Immature natural killer cell (primary cell): ENCODE results near the gene ASPHD1. TPM values are rescaled to one million over a fixed set of nuclear protein-coding genes. Genes with fewer than 3 reads are reported as not detected.
"Not testable (repeated sequence)": the region's sequence is repeated elsewhere in the genome, so short reads cannot be mapped to it uniquely, and the experiment has no call there.

ENCODE experiments used
- DNase-seq, 3 donors: peaks; one replicate each; pipeline ENCODE4 v3.0.0; 2022; ENCODE audit warnings: mixed read lengths in 1 of 3
- H3K27ac Mint-ChIP-seq, 6 donors: one replicate each; pipeline ENCODE4 v1.8.0; 2020; ENCODE audit warnings: mixed read lengths in 6 of 6, mild to moderate bottlenecking in 5 of 6, inconsistent platforms in 4 of 6, moderate library complexity in 3 of 6
- H3K27me3 Mint-ChIP-seq, 3 donors: one replicate each; pipeline ENCODE4 v1.8.0; 2020 to 2021; ENCODE audit warnings: low read depth in 3 of 3, mild to moderate bottlenecking in 3 of 3, mixed read lengths in 3 of 3, moderate library complexity in 3 of 3, inconsistent platforms in 1 of 3
- H3K36me3 Mint-ChIP-seq, 3 donors: one replicate each; pipeline ENCODE4 v1.8.0; 2020; ENCODE audit warnings: mixed read lengths in 3 of 3, inconsistent platforms in 2 of 3, mild to moderate bottlenecking in 2 of 3
- H3K4me1 Mint-ChIP-seq, 2 donors: one replicate each; pipeline ENCODE4 v1.8.0; 2020; ENCODE audit warnings: inconsistent platforms in 2 of 2, mild to moderate bottlenecking in 2 of 2, mixed read lengths in 2 of 2, moderate library complexity in 1 of 2
- H3K4me3 Mint-ChIP-seq, 5 donors: one replicate each; pipeline ENCODE4 v1.8.0; 2020; ENCODE audit warnings: mild to moderate bottlenecking in 5 of 5, mixed read lengths in 5 of 5, inconsistent platforms in 3 of 5, moderate library complexity in 3 of 5
- H3K9me3 Mint-ChIP-seq, 6 donors: one replicate each; pipeline ENCODE4 v1.8.0; 2020; ENCODE audit warnings: mild to moderate bottlenecking in 6 of 6, mixed read lengths in 6 of 6, inconsistent platforms in 4 of 6, moderate library complexity in 3 of 6
- polyA plus RNA-seq, 3 donors: library from polyadenylated mRNA; unstranded; fragments of 300-500 nt; fragmentation: Illumina TruSeq; gene quantifications; one replicate each; pipeline ENCODE4 v1.2.3, GENCODE V29; 2021

Gene ASPHD1
- polyA plus RNA-seq, 3 donors from 2014 or later, result not detected

DNA sequence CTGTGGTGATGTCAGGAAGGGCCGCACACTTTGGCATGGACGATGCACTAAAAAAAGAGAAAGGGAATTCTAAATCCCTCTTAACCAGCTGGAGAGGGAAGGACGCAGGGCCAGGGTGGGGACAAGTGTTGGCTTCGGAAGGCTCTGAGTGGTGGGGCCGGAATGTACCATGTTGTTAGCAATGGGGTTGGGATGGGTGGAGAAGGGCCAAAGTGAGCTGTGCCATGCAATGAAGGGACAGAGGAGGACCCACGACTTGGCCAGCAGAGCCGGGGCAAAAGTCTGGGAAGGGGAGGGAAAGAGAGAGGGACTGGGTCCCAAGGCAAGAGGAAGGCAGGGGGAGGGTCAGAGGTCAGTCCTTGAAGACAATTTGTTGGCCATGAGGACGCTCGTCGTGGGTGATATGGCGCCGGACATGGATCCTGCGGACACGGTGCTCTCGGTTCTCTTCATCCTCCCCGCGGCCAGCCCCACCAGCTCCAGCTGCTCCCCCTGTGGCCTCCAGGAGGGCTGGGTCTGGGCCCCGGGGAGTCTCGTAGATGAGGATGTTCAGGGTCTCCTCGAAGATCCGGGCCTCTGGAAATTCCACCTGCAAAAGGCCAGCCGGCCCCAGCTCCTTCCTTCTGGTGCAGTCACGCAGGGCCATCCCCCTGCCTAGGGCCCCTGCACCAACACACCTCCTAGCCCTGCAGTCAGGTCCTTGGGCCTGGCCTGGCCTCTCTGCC, 6.4 kb downstream of the ASPHD1 start:
- no peak overlapping the region for H3K27ac Mint-ChIP-seq
- no peaks in the 10 kb centered on the region for H3K9me3 Mint-ChIP-seq

GRCh38 chr16:29907973-29908372, 7.7 kb downstream of the ASPHD1 start:
- H3K27ac Mint-ChIP-seq, result no peak overlapping the region
- no peaks in the 10 kb centered on the region for H3K27me3 Mint-ChIP-seq
- H3K36me3 Mint-ChIP-seq, result peaks cover 0 to 6% (median 0%) of the 10 kb centered on the region in 3 donors
- no peaks in the 10 kb centered on the region for H3K9me3 Mint-ChIP-seq
- H3K4me3 Mint-ChIP-seq, result no peak overlapping the region
- peaks cover 0 to 1% of the 10 kb centered on the region in 2 donors for H3K4me1 Mint-ChIP-seq
- no peak for DNase-seq

More for the DNA sequence above, 6.4 kb downstream of the ASPHD1 start:
- no peak overlapping the region for H3K4me3 Mint-ChIP-seq
- peaks cover 0 to 3% (median 0%) of the 10 kb centered on the region in 3 donors for H3K36me3 Mint-ChIP-seq
- DNase-seq, result no peak
- H3K4me1 Mint-ChIP-seq, result peaks cover 0 to 3% of the 10 kb centered on the region in 2 donors
- H3K27me3 Mint-ChIP-seq, result peaks cover 0 to 2% (median 0%) of the 10 kb centered on the region in 3 donors

DNA sequence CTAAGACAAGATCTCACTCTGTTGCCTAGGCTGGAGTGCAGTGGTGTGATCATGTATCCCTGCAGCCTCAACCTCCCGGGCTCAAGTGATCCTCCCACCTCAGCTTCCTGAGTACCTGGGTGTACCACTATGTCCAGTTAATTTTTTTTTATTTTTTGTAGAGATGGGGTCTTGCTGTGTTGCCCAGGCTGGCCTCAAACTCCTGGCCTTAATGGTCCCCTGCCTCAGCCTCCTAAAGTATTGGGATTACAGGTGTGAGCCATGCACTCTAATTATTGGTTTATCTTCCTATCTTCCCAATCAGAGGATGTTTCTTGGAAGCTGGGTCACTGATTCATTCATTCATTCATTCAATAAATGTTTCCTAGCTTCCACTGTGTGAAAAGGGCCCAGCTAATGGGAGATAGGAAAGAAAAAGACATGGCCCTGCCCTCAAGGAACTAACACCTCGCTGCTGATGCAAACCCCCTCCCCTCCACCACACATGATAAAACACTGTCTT, 8.5 kb downstream of the ASPHD1 start:
- DNase-seq, result no peak
- Mint-ChIP-seq H3K4me3 (no peak overlapping the region), H3K27ac (no peak overlapping the region), H3K36me3 (peaks cover 0 to 12% (median 3%) of the 10 kb centered on the region in 3 donors), H3K9me3 (no peaks in the 10 kb centered on the region), H3K4me1 (peaks cover 0 to 1% of the 10 kb centered on the region in 2 donors), H3K27me3 (no peaks in the 10 kb centered on the region)

- DNase-seq, result no peak
- H3K4me1 Mint-ChIP-seq, result peaks cover 0 to 1% of the 10 kb centered on the region in 2 donors
- no peaks in the 10 kb centered on the region for H3K9me3 Mint-ChIP-seq
- peaks cover 0 to 12% (median 3%) of the 10 kb centered on the region in 3 donors for H3K36me3 Mint-ChIP-seq
- no peak overlapping the region for H3K27ac Mint-ChIP-seq
- no peak overlapping the region for H3K4me3 Mint-ChIP-seq
- H3K27me3 Mint-ChIP-seq, result no peaks in the 10 kb centered on the region
Observed at GRCh38 chr16:29909391-29909790, 9.1 kb downstream of the ASPHD1 start.

DNA sequence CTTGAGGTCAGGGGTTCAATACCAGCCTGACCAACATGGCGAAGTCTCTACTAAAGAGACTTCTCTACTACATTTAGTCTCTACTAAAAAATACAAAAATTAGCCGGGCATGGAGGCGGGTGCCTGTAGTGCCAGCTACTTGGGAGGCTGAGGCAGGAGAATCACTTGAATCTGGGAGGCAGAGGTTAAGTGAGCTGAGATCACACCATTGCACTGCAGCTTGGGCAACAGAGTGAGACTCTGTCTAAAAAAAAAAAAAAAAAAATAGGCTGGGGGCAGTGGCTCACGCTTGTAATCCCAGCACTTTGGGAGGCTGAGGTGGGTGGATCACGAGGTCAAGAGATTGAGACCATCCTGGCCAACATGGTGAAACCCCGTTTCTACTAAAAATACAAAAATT, 9.6 kb downstream of the ASPHD1 start:
- H3K4me3 Mint-ChIP-seq, H3K27ac Mint-ChIP-seq, H3K27me3 Mint-ChIP-seq, H3K9me3 Mint-ChIP-seq, H3K4me1 Mint-ChIP-seq, DNase-seq: not testable (repeated sequence)
- H3K36me3 Mint-ChIP-seq, result peaks cover 0 to 12% (median 3%) of the 10 kb centered on the region in 3 donors

DNA sequence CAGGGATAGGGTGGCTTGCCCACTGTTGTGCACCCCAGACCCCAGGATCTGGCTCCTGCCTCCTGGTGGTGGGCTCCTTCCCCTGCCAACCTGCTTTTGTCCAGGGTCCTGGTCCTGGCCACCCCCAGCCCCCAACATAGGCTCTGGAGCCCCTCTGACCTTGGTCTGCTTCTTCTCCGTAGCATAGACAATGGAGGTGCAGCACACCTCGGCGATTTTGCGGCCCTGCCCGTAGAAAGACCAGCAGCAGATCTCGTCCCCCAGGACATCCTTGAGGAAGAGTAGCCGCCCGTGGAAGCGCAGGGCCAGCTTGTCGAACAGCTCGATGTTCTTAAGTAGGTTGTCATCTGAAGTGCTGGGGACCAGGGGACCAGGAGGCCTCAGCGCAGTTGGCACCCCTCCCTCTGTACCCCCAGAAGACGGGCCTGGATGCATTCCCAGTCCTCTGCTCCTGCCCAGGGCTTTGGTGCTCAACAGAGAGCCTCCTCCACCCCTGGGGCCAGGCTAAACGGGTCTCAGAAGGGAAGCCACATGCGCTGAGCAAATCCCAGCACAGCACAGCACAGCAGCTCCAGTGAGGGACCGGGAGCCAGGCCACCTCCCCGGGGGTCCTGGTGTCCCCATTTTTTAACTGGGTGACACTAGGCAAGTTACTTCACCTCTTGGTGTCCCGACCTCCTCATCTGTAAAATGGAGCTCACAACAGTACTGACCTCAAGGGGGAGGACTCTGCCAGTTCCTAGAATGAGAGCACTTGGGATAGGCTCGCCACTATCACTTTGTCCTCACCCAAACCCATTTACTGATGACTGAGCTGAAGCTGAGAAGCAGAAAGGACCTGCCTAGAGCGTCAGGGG, 10.8 kb downstream of the ASPHD1 start:
- H3K4me3 Mint-ChIP-seq, result no peak overlapping the region
- peaks cover 0 to 1% of the 10 kb centered on the region in 2 donors for H3K4me1 Mint-ChIP-seq
- no peaks in the 10 kb centered on the region for H3K9me3 Mint-ChIP-seq

GRCh38 chr16:29911676-29912010, 11.4 kb downstream of the ASPHD1 start:
- Mint-ChIP-seq H3K27me3 (no peaks in the 10 kb centered on the region), H3K4me1 (peaks cover 0 to 1% of the 10 kb centered on the region in 2 donors), H3K4me3 (no peak overlapping the region), H3K36me3 (peaks cover 0 to 12% (median 3%) of the 10 kb centered on the region in 3 donors), H3K27ac (no peak overlapping the region), H3K9me3 (no peaks in the 10 kb centered on the region)
- DNase-seq, result no peak

More for the DNA sequence above, 10.8 kb downstream of the ASPHD1 start:
- H3K27ac Mint-ChIP-seq, result no peak overlapping the region
- no peak for DNase-seq
- peaks cover 0 to 16% (median 3%) of the 10 kb centered on the region in 3 donors for H3K36me3 Mint-ChIP-seq
- no peaks in the 10 kb centered on the region for H3K27me3 Mint-ChIP-seq

DNA sequence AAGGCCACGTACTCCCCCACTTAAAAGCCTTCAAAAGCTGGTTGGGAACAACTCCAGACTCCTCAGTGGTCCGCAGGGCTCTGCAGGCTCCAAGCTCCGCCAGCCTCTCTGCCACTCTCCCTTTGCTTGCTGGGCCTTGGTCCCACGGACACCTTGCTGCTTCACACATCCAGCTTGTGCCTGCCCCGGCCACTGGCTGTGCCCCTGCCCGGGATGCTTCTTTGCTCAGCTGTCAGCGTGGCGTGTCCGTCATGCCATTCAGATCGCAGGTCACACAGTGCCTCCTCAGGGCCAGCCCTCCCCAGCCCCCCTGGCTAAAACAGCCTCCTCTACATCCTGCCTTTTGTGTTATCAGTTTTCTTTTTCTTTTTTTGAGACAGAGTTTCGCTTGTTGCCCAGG, 11.8 kb downstream of the ASPHD1 start:
- Mint-ChIP-seq H3K4me1 (peaks cover 0 to 1% of the 10 kb centered on the region in 2 donors), H3K4me3 (no peak overlapping the region), H3K27ac (no peak overlapping the region), H3K27me3 (no peaks in the 10 kb centered on the region), H3K36me3 (peaks cover 0 to 17% (median 3%) of the 10 kb centered on the region in 3 donors), H3K9me3 (no peaks in the 10 kb centered on the region)
- DNase-seq, result no peak

- H3K36me3 Mint-ChIP-seq, result peaks cover 0 to 21% (median 3%) of the 10 kb centered on the region in 3 donors
- H3K27ac Mint-ChIP-seq, result no peak overlapping the region
Observed at GRCh38 chr16:29913514-29913913, 13.2 kb downstream of the ASPHD1 start.

DNA sequence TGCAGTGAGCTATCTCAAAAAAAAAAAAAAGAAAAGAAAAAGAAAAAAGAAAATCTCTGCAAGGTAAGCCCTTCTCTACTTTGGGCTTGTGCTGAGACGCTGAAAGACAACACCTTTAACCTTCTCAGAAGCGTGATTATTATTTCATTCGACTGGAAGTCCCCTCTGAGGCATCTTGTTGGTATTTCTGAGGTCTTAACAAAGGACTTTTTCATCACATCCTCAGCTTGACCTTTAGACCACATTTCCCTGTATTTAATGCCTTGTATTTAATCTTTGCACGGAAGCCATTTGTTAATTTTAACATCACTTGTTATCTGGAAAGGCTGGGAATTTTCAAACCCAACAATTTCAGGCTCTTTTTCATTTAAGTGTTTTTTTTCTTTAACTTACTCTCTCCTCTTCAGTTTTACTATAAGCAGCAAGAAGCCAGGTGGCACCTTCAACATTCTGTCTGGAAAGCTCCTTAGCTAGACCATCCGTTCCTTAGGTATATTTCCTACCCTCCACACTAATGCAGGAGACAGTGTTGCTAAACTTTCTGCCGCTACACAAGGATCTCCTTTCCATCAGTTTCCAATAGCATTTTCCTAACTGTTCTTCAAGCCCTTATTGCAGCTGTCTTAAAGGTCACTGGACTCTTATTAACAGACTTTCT, 15.4 kb downstream of the ASPHD1 start:
- Mint-ChIP-seq H3K9me3 (no peaks in the 10 kb centered on the region), H3K4me1 (peaks cover 2 to 3% of the 10 kb centered on the region in 2 donors), H3K27ac (no peak overlapping the region), H3K4me3 (no peak overlapping the region), H3K36me3 (peaks cover 0 to 26% (median 8%) of the 10 kb centered on the region in 3 donors), H3K27me3 (no peaks in the 10 kb centered on the region)
- DNase-seq, result no peak

More at GRCh38 chr16:29913514-29913913, 13.2 kb downstream of the ASPHD1 start:
- no peak for DNase-seq
- H3K4me1 Mint-ChIP-seq, result peaks cover 0 to 1% of the 10 kb centered on the region in 2 donors
- H3K4me3 Mint-ChIP-seq, result no peak overlapping the region
- H3K27me3 Mint-ChIP-seq, result no peaks in the 10 kb centered on the region
- H3K9me3 Mint-ChIP-seq, result no peaks in the 10 kb centered on the region

DNA sequence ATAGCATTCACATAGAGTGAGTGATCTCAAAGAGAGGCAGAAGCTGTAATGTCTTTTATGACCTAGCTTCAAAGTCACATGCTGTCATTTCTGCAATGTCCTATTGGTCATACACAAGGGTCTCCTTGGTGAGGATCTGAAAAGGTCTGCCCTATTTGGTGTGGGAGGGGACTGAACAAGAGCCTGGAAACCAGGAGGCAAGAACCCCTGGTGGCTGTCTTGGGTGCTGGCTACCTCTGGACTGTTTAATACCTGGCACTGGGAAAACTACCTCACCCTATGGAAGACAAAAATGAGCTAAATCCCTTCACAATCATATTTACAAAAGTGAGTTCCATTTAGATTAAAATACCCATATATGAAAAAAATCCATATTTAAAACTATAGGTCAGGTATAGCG, 16.7 kb downstream of the ASPHD1 start:
- Mint-ChIP-seq H3K27me3 (no peaks in the 10 kb centered on the region), H3K4me3 (no peak overlapping the region), H3K4me1 (peaks cover 6 to 10% of the 10 kb centered on the region in 2 donors), H3K36me3 (peaks cover 0 to 35% (median 13%) of the 10 kb centered on the region in 3 donors), H3K9me3 (no peaks in the 10 kb centered on the region), H3K27ac (no peak overlapping the region)
- DNase-seq, result no peak

- H3K27ac Mint-ChIP-seq, result no peak overlapping the region
Observed at GRCh38 chr16:29920288-29921033, 20.2 kb downstream of the ASPHD1 start.

DNA sequence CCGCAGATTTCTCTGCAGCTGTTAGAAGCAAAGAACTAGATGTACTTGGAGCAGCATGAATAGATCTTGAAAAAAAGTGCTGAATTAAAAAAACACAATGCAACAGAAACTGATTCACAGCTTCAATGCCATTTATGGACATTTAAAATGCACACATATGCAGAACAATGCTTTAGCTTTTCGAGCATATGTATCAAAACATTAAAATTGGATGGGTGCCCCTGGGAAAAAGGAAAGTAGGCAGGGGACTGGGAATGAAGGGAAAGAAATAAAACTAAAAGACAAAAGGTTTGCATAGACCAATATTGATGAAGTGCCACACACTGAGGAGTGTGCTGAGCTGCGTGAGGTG, 20.7 kb downstream of the ASPHD1 start:
- H3K27ac Mint-ChIP-seq, result peak overlapping the region in 2 of 6 donors; percentile 6 to 46
- H3K36me3 Mint-ChIP-seq, result peaks cover 0 to 27% (median 11%) of the 10 kb centered on the region in 3 donors
- peaks cover 0 to 3% (median 2%) of the 10 kb centered on the region in 3 donors for H3K27me3 Mint-ChIP-seq
- H3K9me3 Mint-ChIP-seq, result no peaks in the 10 kb centered on the region
- peaks cover 22 to 35% of the 10 kb centered on the region in 2 donors for H3K4me1 Mint-ChIP-seq
- DNase-seq, result no peak
- no peak overlapping the region for H3K4me3 Mint-ChIP-seq

More at GRCh38 chr16:29920288-29921033, 20.2 kb downstream of the ASPHD1 start:
- peaks cover 0 to 1% (median 1%) of the 10 kb centered on the region in 3 donors for H3K27me3 Mint-ChIP-seq
- H3K4me1 Mint-ChIP-seq, result peaks cover 20 to 32% of the 10 kb centered on the region in 2 donors
- no peak for DNase-seq
- H3K36me3 Mint-ChIP-seq, result peaks cover 0 to 27% (median 11%) of the 10 kb centered on the region in 3 donors
- H3K9me3 Mint-ChIP-seq, result no peaks in the 10 kb centered on the region
- no peak overlapping the region for H3K4me3 Mint-ChIP-seq
